GM12878 (cell line): ENCODE results near the gene C1QTNF7. TPM values are rescaled to one million over a fixed set of nuclear protein-coding genes. Genes with fewer than 3 reads are reported as not detected.

ENCODE experiments used
- ATAC-seq: fragments of 200-7000 bp; cut with Tn5 transposase; 3 replicates; pipeline ENCODE4 v1.9.1; 2020; ENCODE audit warnings: mild to moderate bottlenecking, moderate library complexity
- BruUV-seq: library from RNA; stranded (reverse); fragments of 400-500 nt; replicated peaks from 2 replicates; lab custom pipeline; 2021; lab: Mats Ljungman, UMichigan
- CTCF ChIA-PET: fragments of 300-600 bp; sonication (Branson Sonifier 250); formaldehyde crosslinking; extraction: SDS; loops from one replicate; lab custom pipeline; 2021; ENCODE audit warnings: inconsistent platforms; lab: Yijun Ruan, JAX
- POLR2A ChIA-PET: fragments of 350-600 bp; formaldehyde crosslinking; extraction: SDS; loops from one replicate; lab custom pipeline; 2021; ENCODE audit warnings: inconsistent platforms; lab: Charles Lee
- RAD21 ChIA-PET: fragments of 300-600 bp; sonication (Branson Sonifier 250); formaldehyde crosslinking; loops from one replicate; lab custom pipeline; 2023; ENCODE audit warnings: antibody characterized with exemption; ENCODE audit not compliant: unreplicated experiment; lab: Charles Lee
- SMC1A ChIA-PET: fragments of 300-600 bp; sonication (Branson Sonifier 250); formaldehyde crosslinking; loops from one replicate; lab custom pipeline; 2023; ENCODE audit not compliant: unreplicated experiment, uncharacterized antibody; lab: Charles Lee
- DNase-seq: peaks from one replicate; pipeline ENCODE4 v3.0.0-alpha.2; 2011; ENCODE audit warnings: low read depth, low spot score
- FAIRE-seq: peaks from 3 replicates; lab custom pipeline; 2011; peaks lifted over from hg19 to GRCh38; lab: Jason Lieb, UNC
- H2AFZ ChIP-seq: 2 replicates; pipeline ENCODE4 v1.6.0; 2011; ENCODE audit warnings: low read depth, low read length, control low read depth; ENCODE audit not compliant: control insufficient read depth
- H3K27ac ChIP-seq: 2 replicates; pipeline ENCODE4 v1.5.1; 2011; ENCODE audit warnings: control low read depth; ENCODE audit not compliant: control insufficient read depth, insufficient read depth
- H3K27me3 ChIP-seq, 2 experiments: replicated peaks in 1 of 2; 2 replicates each; pipeline versions ENCODE4 v1.6.0 to v1.6.1; 2011; ENCODE audit warnings: low read length in 1 of 2; ENCODE audit not compliant: control insufficient read depth in 2 of 2, insufficient read depth in 2 of 2
- H3K36me3 ChIP-seq, 2 experiments: 2 replicates each; pipeline ENCODE4 v1.5.1; 2011; ENCODE audit warnings: low read length in 1 of 2; ENCODE audit not compliant: control insufficient read depth in 2 of 2, insufficient read depth in 2 of 2
- H3K4me1 ChIP-seq: 2 replicates; pipeline ENCODE4 v1.6.1; 2011; ENCODE audit warnings: mild to moderate bottlenecking, low read length, moderate library complexity, mixed read lengths; ENCODE audit not compliant: control insufficient read depth, insufficient read depth
- H3K4me2 ChIP-seq: 2 replicates; pipeline ENCODE4 v1.6.0; 2011; ENCODE audit warnings: control low read depth; ENCODE audit not compliant: control insufficient read depth, insufficient read depth
- H3K4me3 ChIP-seq: fragments of 200-600 bp; sonication (generic); 2 replicates; pipeline ENCODE4 v1.5.1; 2016
- H3K79me2 ChIP-seq: 2 replicates; pipeline ENCODE4 v1.6.0; 2011; ENCODE audit warnings: low read length; ENCODE audit not compliant: control insufficient read depth, insufficient read depth
- H3K9ac ChIP-seq: 2 replicates; pipeline ENCODE4 v1.8.0; 2011; ENCODE audit warnings: low read length, control low read depth, mixed read lengths; ENCODE audit not compliant: control insufficient read depth, insufficient read depth
- H3K9me3 ChIP-seq: replicated peaks from 3 replicates; pipeline ENCODE4 v1.5.1; 2011; ENCODE audit warnings: mild to moderate bottlenecking, low read length; ENCODE audit not compliant: control insufficient read depth, insufficient read depth
- H4K20me1 ChIP-seq: 2 replicates; pipeline ENCODE4 v1.6.0; 2011; ENCODE audit not compliant: control insufficient read depth, insufficient read depth
- BACH1 ChIP-seq: fragments of 450-650 bp; IDR thresholded peaks from 2 replicates; pipeline ENCODE4 v1.6.1; 2017; ENCODE audit warnings: mild to moderate bottlenecking, borderline replicate concordance
- BCL11A ChIP-seq: IDR thresholded peaks from 2 replicates; pipeline ENCODE4 v1.6.1; 2011; ENCODE audit warnings: low read depth, low read length
- BCL3 ChIP-seq: IDR thresholded peaks from 2 replicates; pipeline ENCODE4 v1.6.1; 2011; ENCODE audit warnings: borderline replicate concordance, low read depth, mild to moderate bottlenecking, moderate library complexity, low read length; ENCODE audit not compliant: insufficient read depth, poor library complexity, severe bottlenecking
- CBX5 ChIP-seq: sonication (generic); IDR thresholded peaks from 2 replicates; pipeline ENCODE4 v1.6.1; 2016; ENCODE audit warnings: low read depth, moderate library complexity, mild to moderate bottlenecking, inconsistent platforms
- MTA3 ChIP-seq: IDR thresholded peaks from 2 replicates; pipeline ENCODE4 v1.6.1; 2012; ENCODE audit warnings: low read length, inconsistent platforms, borderline replicate concordance
- MYC ChIP-seq: IDR thresholded peaks from 2 replicates; pipeline ENCODE4 v1.6.1; 2011; ENCODE audit warnings: mild to moderate bottlenecking, low read length, moderate library complexity, inconsistent platforms; ENCODE audit not compliant: insufficient read depth, insufficient replicate concordance, insufficient read length, severe bottlenecking
- PAX5 ChIP-seq: IDR thresholded peaks from 2 replicates; pipeline ENCODE4 v1.6.1; 2011; ENCODE audit warnings: low read depth, low read length, borderline replicate concordance
- PML ChIP-seq: IDR thresholded peaks from 2 replicates; pipeline ENCODE4 v1.6.1; 2012; ENCODE audit warnings: low read length, inconsistent platforms
- RBBP5 ChIP-seq: fragments of 200-600 bp; sonication (generic); conservative IDR thresholded peaks from 2 replicates; pipeline ENCODE4 v1.6.1; 2016
- SRF ChIP-seq, 2 experiments: IDR thresholded peaks; 2 replicates each; pipeline ENCODE4 v1.6.1; 2011; ENCODE audit warnings: low read depth in 2 of 2, low read length in 2 of 2, mild to moderate bottlenecking in 1 of 2, moderate library complexity in 1 of 2
- TARDBP ChIP-seq: IDR thresholded peaks from 2 replicates; pipeline ENCODE4 v1.6.1; 2016; ENCODE audit warnings: borderline replicate concordance
- TCF3 ChIP-seq: IDR thresholded peaks from 2 replicates; pipeline ENCODE4 v1.6.1; 2012; ENCODE audit warnings: low read depth, mild to moderate bottlenecking, low read length, borderline replicate concordance; ENCODE audit not compliant: insufficient read depth
- ZSCAN29 ChIP-seq: fragments of 450-650 bp; IDR thresholded peaks from 2 replicates; pipeline ENCODE4 v1.6.1; 2017; ENCODE audit warnings: mild to moderate bottlenecking, moderate library complexity
- WGBS: methylation state at CpG from one replicate; pipeline ENCODE4 v1.1.6; 2016; ENCODE audit warnings: low lambda C conversion rate; ENCODE audit not compliant: insufficient replicate concordance, insufficient coverage; ENCODE audit errors: missing lambda C conversion rate; 5-methylcytosine and 5-hydroxymethylcytosine counted together
- in situ Hi-C: fragments of 300-500 bp; cut with MboI; formaldehyde crosslinking; loops from 9 replicates; pipeline ENCODE4 v1.14.3; 2018; ENCODE audit warnings: mixed read lengths
- intact Hi-C: fragments of 100-400 bp; cut with micrococcal nuclease; formaldehyde crosslinking; loops from one replicate; pipeline ENCODE4 v1.14.2; 2022; ENCODE audit not compliant: unreplicated experiment
- polyA plus RNA-seq, 11 experiments: library from polyadenylated mRNA; depleted of rRNA in 4 of 11; unstranded in 6 of 11; stranded (reverse) in 5 of 11; fragments of >200 nt; fragmentation: Nextera tagmentation in 4 of 11; fragmentation: Illumina TruSeq in 1 of 11; extraction: Ambion mirVana in 4 of 11; extraction: Trizol in 1 of 11; gene quantifications; 1 replicate in 1 of 11; 2 replicates in 10 of 11; pipeline versions ENCODE4 v1.2.1 to v1.2.3, GENCODE V29; 2011 to 2016; ENCODE audit warnings: inconsistent platforms in 2 of 11, missing spikeins in 2 of 11, low read depth in 1 of 11
- total RNA-seq, 4 experiments: library from RNA; depleted of rRNA in 3 of 4; stranded (reverse); fragments of >200 nt in 3 of 4; fragmentation: Illumina TruSeq in 1 of 4; extraction: Trizol in 1 of 4; gene quantifications; 2 replicates each; pipeline versions ENCODE4 v1.2.1 to v1.2.3, GENCODE V29; 2013 to 2021
- TF ChIP-seq, protein P1 (sequence below): IDR thresholded peaks from 2 replicates; pipeline ENCODE4 v1.6.1; 2012; ENCODE audit warnings: mild to moderate bottlenecking, low read depth, low read length
- TF ChIP-seq, protein P2 (sequence below): fragments of 450-650 bp; IDR thresholded peaks from 2 replicates; pipeline ENCODE4 v1.6.1; 2017; ENCODE audit warnings: low read depth, mild to moderate bottlenecking, moderate library complexity

Gene C1QTNF7
- total and polyA plus RNA-seq, 10 of the 15 experiments (the other 5 are each of a cell fraction or from before 2014, with no cell fraction given) = not detected

GRCh38 chr4:15438939-15439524 lies 11.2 kb downstream of the C1QTNF7 start (continued):
- TF ChIP-seq SRF (IDR thresholded peaks at IDR 0.05; ENCODE audit: low read depth in 2 of 2, low read length in 2 of 2) (no peak), PML (no peak)

GRCh38 chr4:15443371-15444160 lies 15.7 kb downstream of the C1QTNF7 start:
- DNase-seq = no peak
- CTCF ChIA-PET = interaction anchor here (1.0 kb wide), 1 partner anchor 14 kb away, joined by 4 read pairs; no protein-coding TSS in a partner anchor
- FAIRE-seq = no peak
- POLR2A ChIA-PET = no interaction called here
- Histone ChIP-seq H3K4me3 (no peak overlapping the region), H3K27ac (no peak overlapping the region), H4K20me1 (no peaks in the 10 kb centered on the region), H3K79me2 (no peaks in the 10 kb centered on the region), H3K27me3 (no peaks in the 10 kb centered on the region), H3K36me3 (no peaks in the 10 kb centered on the region), H2AFZ (no peak overlapping the region), H3K9ac (no peak overlapping the region), H3K4me2 (no peak overlapping the region), H3K9me3 (no peaks in the 10 kb centered on the region), H3K4me1 (no peaks in the 10 kb centered on the region)
- no peak for ATAC-seq
- RAD21 ChIA-PET = no interaction called here
- in situ Hi-C loops = no loop called here
- BruUV-seq = no TSS peak
- intact Hi-C loops = no loop called here
- SMC1A ChIA-PET = no interaction called here
- WGBS = 46% methylated on average over 2 of the region's 2 CpGs
- TF ChIP-seq TCF3 = no peak
- no peak for TF ChIP-seq MYC
- no peak for TF ChIP-seq BCL3
- TF ChIP-seq, protein P1, sequence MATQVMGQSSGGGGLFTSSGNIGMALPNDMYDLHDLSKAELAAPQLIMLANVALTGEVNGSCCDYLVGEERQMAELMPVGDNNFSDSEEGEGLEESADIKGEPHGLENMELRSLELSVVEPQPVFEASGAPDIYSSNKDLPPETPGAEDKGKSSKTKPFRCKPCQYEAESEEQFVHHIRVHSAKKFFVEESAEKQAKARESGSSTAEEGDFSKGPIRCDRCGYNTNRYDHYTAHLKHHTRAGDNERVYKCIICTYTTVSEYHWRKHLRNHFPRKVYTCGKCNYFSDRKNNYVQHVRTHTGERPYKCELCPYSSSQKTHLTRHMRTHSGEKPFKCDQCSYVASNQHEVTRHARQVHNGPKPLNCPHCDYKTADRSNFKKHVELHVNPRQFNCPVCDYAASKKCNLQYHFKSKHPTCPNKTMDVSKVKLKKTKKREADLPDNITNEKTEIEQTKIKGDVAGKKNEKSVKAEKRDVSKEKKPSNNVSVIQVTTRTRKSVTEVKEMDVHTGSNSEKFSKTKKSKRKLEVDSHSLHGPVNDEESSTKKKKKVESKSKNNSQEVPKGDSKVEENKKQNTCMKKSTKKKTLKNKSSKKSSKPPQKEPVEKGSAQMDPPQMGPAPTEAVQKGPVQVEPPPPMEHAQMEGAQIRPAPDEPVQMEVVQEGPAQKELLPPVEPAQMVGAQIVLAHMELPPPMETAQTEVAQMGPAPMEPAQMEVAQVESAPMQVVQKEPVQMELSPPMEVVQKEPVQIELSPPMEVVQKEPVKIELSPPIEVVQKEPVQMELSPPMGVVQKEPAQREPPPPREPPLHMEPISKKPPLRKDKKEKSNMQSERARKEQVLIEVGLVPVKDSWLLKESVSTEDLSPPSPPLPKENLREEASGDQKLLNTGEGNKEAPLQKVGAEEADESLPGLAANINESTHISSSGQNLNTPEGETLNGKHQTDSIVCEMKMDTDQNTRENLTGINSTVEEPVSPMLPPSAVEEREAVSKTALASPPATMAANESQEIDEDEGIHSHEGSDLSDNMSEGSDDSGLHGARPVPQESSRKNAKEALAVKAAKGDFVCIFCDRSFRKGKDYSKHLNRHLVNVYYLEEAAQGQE = no peak
- no peak for TF ChIP-seq MTA3
- TF ChIP-seq CBX5 = no peak
- TF ChIP-seq BCL11A = no peak
- no peak for TF ChIP-seq RBBP5
- no peak for TF ChIP-seq TARDBP
- no peak for TF ChIP-seq PAX5
- TF ChIP-seq, protein P2, sequence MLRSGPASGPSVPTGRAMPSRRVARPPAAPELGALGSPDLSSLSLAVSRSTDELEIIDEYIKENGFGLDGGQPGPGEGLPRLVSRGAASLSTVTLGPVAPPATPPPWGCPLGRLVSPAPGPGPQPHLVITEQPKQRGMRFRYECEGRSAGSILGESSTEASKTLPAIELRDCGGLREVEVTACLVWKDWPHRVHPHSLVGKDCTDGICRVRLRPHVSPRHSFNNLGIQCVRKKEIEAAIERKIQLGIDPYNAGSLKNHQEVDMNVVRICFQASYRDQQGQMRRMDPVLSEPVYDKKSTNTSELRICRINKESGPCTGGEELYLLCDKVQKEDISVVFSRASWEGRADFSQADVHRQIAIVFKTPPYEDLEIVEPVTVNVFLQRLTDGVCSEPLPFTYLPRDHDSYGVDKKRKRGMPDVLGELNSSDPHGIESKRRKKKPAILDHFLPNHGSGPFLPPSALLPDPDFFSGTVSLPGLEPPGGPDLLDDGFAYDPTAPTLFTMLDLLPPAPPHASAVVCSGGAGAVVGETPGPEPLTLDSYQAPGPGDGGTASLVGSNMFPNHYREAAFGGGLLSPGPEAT = no peak
- no peak for TF ChIP-seq ZSCAN29
- TF ChIP-seq BACH1 = no peak
